T-helper 22 cell (primary cell): ENCODE measurements around the gene TGFB3.

Experiments used
- DNase-seq: peaks from one replicate; pipeline ENCODE4 v3.0.0-alpha.2; 2020; ENCODE audit warnings: low read depth

Gene TGFB3

DNA sequence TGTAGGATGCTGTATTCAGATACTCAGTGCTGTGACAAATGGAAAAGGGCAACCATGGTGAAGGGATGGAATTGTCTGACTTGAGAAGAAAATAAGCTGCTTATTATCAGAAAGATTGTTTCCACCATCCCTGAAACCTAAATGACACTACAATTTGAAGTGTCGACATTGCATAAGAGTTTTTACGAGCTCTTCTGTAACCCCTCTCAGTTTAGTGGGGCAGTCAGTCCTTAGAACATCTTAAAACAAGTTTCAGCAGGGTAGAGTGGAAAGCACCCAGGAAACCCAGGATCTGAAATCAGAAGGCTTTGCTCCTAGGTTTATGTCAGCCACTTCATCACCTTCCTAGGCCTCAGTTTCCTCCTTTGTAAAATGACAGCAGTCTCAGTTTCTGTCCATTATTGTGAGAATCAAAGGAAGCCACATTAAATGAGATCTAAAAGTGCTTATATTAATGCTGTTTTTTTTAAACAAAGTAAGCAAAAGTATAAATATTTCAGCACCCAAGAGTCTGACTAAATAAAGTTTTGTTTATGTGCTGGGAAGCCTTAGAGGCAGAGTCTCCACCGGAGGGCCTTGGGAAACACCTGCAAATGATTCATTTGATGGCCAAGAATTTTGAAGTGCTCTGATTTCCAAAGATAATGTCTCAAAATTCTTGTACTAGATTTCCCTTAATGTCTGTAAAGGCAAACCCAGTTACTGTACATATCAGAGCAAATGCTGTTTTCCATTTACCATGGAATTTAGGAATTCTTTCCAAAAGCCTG is 5.6 kb upstream of the TGFB3 start:
- DNase-seq, result no peak

DNA sequence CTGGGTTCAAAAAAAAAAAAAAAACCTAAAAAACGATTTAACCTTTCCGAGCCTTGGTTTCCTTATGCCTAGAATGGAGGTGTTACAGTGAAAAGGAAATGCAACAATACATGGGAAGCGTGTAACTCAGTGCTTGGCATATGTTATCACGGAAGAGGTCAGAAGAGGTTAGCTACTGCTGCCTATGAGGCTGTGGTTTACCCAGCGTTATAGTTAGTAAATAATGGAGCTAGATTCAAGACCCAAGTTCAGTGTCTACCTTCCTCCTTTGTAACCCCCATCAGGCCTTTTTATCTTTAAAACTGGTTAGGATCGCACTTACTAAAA is 4.6 kb upstream of the TGFB3 start:
- no peak for DNase-seq

DNA sequence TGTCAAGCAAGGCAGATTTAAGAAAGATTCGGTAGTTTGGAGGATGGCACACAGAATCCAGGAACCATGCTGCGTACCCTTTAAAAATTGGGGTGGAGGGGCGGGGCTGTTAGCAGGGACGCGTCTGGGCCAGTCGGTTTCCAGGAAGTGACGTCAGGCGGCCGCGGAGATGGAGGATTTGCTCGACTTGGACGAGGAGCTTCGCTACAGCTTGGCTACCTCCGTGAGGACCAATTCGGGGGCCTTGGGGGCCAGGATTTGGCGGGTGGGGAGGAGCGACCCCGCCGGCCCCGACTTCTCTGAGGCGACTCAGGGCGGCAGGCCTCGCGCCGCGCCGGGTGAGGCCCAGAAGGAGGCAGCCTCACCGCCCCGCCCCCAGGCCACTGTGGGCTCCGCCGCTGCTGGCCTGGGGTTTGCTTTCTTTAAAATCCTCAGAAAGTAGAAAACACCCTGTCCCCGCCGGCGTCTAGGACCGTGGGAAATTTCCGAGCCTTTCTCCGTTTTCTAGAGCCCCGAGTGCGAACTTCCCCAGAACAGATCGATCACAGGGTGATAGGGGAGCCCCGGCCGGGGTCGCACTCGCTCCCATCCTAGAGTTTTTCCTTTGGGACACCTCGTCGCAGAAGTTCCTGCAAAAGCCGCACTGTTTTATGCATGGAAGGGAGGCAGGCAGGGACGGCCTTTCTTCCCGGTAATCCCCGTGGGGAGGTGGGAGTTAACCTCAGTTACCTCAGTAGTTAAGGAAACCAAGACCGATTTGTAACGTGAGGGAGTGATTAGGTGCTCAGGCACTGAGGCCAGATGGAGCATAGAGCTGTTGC is 4.0 kb upstream of the TGFB3 start, which contains the start of gene IFT43:
Gene IFT43, plus strand, starts transcription at position 146 of the 821 bp plus-strand sequence. Its CDS starts 24 bp downstream, at position 170.
- DNase-seq, result peak; percentile 86

DNA sequence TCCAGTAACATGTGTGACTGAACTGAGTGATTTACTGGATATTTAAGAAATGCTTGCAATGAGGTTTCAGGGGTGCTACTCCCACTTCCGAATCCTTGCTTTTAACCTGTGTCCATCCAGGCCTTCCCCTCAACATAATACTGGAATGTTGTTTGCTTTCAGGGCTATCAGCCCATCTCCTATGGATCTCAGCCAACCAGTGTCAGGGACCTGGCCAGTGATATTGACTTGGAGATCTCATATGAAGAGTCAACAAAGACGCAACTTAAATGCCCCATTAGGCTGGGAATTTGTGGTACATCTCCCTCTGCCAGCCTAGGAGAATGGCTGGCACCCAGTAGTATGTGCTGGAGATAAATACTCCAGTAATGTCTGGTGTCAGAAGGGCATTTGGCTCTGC is 2.9 kb upstream of the TGFB3 start:
- DNase-seq, result no peak

DNA sequence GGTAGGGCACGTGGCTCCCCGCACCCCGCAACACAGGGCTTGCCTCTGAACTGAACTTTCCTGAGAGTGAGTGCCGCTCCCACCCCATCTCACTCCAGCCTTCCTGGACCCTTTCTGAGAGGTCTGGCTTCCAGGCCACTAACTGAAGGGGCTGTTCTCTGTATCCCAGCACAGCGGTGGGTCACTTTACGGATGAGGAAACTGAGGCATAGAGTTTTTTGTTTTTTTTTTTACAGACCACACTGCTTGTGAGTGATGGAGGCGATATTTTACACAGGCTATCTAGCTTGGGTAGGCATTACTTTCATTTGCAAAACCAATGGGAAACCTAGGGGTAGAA is 1.2 kb upstream of the TGFB3 start:
- no peak for DNase-seq

DNA sequence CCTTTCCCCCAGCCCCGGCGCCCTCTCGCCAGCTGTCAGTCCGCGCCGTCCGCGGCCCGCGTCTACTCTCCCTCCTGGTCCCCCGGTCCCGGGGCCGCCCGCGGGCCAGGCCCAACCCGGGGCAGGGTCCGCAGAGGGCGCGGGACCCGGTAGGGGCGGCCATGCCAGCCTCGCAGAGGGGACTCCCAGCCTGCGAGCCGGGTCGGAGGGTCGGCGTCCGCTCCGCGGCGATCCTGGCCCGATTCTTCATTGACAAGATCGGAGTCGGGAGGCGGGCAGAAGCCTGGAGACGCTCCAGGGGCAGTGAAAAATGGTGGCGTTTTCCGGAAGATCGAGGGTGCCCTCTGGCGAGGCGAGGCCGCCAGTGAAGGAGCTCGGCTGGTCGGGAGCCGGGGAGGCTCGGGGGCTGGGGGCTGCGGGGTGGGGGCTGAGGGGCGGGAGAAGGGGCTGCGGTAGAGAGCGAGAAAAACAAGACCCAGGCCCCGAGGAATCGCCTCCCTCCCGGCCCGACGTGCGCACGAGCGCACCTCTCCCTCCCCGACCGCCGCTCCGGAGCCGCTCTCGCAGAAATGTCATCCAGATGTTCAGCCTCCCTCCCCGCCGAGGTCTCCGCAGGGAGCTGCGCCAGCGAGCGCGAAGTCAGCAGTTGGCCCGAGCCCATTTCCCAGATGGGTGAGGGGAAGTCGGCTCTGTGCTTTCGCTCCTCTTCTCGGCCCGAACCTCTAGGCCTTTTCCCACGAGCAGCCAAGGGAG is 647 bp upstream of the TGFB3 start:
- peak; percentile 48 for DNase-seq

DNA sequence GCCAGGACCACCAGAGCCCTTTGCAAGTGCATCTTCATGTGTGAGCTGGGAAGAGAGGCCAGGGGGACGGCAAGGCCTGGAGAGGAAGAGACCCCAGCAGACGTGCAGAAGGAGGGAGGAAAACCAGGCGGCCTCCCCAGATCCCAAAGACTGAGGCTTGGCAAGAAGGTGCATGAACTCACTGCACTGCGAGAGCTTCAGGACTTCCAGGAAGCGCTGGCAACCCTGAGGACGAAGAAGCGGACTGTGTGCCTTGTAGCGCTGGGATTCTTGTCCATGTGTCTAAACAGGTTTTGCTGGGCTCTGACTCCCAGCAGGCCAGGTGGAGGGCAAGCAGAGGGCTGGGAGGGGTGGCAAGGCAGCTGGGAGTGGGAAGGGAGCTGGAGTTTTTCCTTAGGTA is 939 bp downstream of the TGFB3 start:
- DNase-seq, result no peak

DNA sequence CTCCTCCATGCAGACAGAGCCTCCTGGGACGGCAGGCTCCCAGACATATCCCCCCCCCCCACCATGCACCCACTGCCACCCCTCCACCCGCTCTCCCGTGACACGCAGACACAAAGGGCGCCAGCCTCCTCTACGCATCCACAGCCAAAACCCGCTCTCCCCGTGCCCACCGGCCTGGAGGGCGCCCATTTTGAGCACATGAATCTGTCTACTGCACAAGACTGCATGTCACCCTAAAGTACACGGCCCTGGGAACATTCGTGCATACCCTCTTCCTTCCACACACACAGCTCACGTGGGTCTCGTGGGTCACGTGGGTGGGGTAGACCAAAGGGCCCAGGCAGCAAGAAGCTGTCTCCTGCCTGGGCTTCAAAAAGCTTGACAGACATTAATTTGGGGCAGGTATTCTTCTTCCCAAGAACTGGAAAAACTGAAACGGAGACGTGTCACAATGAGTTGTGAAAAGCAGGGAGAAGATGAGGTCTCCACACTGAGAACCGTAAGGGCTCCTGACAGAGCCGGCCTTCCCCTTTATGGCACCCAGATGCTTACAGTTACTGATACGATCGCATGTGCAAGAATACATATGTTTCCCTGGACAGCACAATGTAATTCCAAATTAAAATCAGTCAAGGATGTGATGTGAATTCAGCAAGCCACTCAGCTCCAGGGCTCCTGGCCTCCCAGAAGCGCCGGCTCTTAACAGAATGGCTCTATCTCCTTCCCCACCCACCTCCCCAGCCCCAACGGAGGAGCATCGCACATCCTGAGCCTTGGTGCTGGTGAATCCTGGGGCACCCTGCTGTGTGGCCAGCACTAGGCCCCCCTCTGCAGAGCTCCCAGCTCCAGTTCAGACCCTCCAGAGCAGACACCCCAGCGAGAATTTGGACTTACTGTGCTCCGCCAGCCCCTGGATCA is 1.9 kb downstream of the TGFB3 start:
- DNase-seq, result no peak

DNA sequence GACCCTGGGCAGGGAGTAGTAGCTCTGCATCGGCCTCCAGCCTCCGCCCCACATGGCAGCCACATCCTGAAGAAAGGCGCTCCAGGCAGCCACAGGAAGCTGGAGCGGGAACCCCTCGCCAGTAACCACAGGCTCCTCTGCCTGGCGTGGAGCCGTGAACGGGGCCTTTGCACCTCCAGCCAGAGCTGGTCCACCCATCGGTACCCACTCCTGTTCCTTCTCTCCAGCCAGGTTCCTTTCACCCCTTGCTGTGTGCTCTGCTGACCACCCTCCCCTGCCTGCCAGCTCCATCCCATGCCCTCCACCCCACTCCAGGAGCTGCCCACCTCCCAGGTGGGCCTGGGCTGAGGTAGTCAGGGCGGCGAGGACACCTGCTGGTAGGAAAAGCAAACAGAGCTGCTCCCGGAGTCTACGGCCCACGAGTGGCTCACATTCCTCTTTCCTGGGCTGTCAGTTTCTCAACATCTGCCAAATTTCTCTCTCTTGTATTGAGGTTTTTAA is 2.7 kb downstream of the TGFB3 start:
- no peak for DNase-seq

DNA sequence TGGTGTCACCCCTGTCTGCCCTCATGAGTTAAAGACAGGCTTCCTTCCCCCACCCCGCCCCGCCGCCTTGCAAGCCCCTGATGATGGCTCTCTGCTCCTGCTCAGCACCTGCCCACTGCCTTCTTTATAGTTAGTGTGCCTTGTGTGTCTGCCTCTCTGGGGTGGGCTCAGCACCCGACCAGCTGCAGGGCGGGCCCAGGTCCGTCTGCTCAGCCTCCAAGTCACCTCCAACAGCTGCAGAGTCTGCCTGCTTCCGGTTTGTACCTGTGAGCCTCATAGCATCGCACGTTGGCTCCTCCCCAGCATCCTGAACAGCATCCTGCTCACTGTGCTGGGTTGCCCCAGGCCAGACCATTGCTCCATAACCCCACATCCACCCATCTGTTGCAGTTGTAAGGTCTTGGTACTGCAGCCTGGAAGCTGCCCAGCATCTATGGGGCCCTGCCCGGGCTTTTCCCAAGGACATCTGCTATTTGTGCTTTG is 3.5 kb downstream of the TGFB3 start:
- no peak for DNase-seq

DNA sequence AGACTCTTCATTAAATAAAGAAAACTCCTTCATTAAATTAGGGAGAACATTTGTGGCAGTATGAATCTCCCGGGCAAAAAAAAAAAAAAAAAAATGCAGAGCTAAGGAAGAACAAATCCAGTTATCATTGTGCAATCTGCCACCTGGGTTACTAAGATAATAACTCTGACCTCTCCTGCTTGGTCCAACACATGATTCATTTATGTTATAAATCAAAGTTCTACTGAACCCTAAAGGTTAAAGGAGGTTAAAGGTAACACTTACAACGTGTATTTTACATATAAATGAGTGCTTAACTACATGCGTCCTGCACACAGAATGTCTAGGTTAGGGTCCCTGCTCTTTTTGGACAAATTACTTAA is 4.2 kb downstream of the TGFB3 start:
- no peak for DNase-seq

DNA sequence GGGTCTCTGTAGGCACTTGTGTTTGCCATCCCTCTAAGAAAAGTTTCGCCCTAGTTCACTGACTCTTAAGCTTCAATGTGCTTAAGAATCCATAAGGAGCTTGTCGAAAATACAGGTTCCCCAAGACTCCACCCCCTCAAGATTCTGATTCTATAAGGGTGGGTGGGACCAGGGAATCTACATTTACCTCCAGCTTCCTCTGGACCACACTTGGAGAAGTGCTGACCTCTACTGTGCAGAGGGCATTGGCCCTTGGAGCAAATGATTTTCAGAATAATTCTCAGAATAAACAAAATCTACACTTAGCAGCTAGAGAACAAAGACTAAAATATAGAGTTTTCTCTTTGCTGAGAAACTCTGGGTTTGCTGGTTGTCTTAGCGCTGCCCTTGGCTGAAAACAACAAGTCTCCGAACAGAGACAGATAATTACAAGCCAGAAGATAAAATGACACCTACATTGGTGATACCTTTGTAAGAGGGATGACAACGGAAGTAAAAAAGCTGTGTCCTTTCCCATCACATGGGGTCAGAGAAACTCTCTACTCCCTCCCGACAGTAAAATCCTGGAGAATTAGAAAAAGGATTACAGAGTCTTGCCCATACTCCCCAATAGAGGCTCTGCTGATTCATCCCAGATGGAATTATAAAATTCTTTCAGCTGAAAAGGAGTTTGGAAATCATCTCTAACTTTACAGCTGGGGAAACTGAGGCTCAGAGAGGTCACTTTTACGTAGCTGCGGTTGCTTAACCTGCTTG is 4.8 kb downstream of the TGFB3 start:
- no peak for DNase-seq

DNA sequence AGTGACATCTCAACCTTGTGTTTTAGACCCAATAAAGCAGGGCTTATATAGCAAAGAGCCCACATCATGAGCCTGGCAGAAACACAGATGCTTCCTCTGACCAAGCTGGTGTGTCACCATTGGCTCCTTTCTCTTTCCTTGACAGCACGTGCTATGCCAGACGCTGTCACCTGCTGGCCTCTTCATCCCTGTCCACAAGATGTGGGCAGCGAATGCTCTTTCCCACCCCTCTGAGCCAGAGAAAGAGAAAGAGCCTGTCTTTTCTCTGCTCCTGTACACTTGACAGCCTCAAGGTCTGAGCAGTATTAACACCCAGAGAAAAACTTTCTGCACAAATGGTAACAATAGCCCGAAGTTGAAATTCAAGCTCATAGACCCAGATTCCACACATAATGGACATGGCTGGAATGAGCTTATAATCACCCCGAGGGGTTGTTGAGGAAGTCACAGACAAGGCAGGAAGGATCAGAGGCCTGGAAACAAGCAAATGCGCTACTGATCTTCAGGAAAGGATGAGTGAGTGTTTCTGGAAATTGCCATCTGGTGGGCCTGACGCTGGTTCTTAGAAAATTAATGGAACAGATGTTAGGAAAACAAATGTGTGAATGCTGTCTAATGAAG is 8.9 kb downstream of the TGFB3 start:
- no peak for DNase-seq

DNA sequence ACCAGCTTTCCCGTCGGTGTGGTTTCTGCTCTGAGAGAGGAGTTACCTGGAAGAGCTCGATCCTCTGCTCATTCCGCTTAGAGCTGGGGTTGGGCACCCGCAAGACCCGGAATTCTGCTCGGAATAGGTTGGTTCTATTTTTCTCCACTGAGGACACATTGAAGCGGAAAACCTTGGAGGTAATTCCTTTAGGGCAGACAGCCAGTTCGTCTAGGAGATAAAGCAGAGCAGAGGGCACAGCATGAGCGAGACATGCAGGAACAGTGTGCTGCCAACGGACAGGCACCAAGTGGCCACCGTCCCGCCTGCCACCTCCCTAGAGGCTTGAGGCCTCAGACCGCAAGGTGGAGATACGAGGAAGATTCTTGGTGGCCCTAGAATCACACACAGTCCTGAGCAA is 10.3 kb downstream of the TGFB3 start:
- no peak for DNase-seq

DNA sequence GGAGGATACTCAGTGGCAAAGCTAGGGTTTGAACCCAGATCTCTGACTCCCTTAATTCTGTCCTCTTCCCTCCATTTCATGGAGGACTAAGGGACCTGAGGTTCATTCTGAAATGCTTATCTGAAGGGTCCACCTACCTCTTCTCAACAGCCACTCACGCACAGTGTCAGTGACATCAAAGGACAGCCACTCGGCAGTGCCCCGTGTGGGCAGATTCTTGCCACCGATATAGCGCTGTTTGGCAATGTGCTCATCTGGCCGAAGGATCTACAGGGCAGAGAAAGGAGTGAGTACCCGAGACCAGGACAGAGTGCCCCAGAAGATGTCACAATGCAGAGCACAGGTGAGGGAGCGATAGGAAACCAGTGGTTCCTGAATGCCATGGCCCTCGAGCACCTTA is 10.8 kb downstream of the TGFB3 start:
- DNase-seq, result no peak

DNA sequence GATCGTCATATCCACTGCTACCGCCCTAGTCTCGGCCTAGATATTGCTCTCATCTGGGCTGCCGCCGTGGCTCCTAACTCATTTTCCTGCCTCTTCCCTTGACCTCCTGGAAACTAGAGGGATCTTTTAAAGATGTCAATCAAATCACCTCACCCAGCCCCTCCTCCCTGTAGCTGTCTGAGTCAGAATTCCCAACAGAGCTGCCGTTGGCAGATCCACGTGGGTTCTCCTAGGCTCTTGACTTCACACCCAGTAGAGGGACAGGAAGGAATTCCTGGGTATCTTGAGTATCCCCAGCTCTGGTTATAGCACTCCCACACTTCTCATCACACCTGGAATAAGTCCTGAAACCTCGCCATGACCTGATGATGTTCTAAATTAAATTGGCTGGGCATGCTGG is 11.9 kb downstream of the TGFB3 start:
- no peak for DNase-seq

DNA sequence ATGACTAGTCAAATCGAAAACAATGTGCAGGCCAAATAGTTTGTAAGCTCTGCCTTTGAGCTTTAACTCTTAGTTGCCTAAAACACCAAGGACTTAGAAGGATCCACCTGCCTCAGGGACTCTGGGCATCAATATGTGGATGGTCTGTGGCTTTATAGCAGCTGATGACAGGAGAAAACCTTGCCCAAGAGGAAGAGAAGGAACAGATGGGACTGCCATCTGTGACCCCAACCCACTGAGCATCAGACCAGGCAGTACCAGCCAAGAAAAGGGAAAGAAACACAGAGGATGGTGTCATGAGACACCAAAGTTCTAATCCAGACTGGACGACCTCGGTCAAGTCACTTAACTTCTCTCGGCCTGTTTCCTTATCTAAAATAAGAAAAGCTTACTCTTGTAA is 12.7 kb downstream of the TGFB3 start:
- DNase-seq, result no peak

DNA sequence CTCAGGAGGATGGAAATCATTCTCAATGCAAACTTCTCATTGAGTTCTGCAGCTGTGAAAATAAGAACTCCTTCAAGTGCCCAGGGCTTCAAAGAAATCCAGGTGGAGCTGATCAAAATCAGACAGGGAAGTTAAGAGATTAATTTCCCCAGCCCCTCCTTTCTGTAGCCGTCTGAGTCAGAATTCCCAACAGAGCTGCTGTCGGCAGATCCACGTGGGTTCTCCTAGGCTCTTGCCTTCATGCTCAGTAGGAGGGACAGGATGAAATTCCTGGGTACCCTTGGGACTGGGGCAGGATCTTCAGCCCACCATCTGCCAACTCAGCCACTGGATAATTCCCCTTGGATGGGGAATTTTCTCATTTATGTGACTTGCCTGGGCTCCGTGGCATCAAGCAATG is 13.3 kb downstream of the TGFB3 start:
- no peak for DNase-seq

DNA sequence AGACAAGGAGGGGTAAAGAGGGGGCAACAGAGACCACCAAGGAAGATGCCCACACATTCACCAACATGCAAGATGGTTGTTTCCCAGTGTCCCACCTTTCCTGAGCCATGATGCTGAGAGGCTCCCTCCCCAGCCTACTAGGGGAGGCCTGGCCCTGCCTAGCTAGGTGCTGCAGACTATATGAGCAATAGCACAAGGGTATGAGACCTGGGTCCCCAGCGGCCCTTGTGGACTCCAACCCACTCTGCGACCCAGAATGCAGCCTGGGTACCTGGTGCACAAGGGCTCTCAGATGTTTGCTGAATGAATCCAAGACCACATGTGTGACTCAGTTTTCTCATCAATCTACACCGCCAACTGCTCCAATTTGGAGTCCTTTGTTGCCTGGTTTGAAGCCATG is 13.9 kb downstream of the TGFB3 start:
- DNase-seq, result no peak

DNA sequence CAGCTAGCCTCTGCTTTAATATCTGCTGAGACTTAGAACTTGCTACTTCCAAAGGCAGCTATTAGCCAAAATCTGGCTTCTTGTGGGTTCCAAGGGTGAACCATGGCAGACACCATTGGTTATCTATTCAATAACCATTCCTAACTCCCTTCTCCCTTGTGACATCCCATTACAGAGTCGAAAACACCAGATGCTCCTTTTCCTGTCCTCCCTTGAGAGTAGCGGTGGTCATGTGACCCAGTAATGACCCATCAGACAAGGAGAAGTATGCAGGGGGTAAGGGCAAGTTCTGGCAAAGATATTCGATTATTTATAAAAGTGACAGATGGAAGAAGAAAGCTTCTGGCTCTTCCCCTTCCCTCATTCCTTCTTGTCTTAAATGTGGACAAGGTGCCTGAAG is 20.1 kb downstream of the TGFB3 start:
- DNase-seq, result no peak
